ENCODE measurements around the gene NPB. TPM values are rescaled to one million over a fixed set of nuclear protein-coding genes. Genes with fewer than 3 reads are reported as not detected.

Gene NPB
- total RNA-seq, 4 donors from 2014 or later = 0.12 to 0.16 TPM; not detected in 2

DNA sequence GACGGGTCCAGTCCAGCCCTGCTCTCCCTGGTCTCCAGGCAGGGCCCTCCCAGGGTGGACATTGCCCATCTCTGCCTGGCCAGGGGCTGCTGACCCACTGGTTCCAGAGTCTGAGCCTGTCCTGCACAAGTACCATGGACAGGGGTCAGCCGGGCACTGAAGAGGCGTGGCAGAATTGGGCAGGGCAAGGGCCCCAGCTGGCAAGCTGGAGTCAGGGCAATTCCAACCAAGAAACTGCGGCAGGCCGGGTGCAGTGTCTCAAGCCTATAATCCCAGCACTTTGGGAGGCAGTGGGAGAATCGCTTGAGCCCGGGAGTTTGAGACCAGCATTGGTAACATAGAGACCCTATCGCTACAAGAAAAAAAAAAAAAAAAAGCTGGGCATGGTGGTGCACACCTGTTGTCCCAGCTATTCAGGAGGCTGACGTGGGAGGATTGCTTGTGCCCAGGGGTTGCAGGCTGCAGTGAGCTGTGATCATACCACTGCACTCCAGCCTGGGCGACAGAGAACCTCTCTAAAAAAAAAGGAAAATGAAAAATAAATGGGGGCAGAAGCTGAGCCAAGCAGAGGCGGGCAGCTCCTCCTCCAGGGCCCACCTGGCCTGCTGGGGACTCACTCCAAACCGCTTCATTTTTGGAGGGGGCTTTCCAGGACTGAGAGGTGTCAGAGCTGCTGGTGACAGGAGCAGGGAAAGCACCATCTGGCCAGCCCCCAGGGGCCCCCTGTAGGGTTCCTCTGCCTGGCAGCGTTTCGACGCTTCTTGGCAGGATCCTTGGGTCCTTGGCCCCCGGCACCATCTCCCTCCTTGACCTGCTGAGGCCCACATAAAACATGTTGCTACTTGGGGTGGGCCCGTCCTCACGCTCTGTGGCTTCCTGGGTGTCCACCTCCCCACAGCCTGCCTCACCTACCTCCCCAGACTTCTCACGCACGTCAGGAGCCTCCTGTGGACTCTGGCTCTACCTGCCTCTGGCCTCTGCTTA is 28.4 kb downstream of the NPB start:
- Histone ChIP-seq H3K27ac (no peak overlapping the region), H3K4me3 (no peak overlapping the region), H3K27me3 (peaks cover 27% of the 10 kb centered on the region), H3K4me1 (peaks cover 0 to 24% (median 19%) of the 10 kb centered on the region in 3 donors), H3K36me3 (no peaks in the 10 kb centered on the region), H3K9me3 (no peaks in the 10 kb centered on the region)
- TF ChIP-seq EP300 (IDR thresholded peaks at IDR 0.05) (no peak), POLR2AphosphoS5 (IDR thresholded peaks at IDR 0.05) (no peak), POLR2A (IDR thresholded peaks at IDR 0.05) (no peak)
- TF ChIP-seq, protein P1, sequence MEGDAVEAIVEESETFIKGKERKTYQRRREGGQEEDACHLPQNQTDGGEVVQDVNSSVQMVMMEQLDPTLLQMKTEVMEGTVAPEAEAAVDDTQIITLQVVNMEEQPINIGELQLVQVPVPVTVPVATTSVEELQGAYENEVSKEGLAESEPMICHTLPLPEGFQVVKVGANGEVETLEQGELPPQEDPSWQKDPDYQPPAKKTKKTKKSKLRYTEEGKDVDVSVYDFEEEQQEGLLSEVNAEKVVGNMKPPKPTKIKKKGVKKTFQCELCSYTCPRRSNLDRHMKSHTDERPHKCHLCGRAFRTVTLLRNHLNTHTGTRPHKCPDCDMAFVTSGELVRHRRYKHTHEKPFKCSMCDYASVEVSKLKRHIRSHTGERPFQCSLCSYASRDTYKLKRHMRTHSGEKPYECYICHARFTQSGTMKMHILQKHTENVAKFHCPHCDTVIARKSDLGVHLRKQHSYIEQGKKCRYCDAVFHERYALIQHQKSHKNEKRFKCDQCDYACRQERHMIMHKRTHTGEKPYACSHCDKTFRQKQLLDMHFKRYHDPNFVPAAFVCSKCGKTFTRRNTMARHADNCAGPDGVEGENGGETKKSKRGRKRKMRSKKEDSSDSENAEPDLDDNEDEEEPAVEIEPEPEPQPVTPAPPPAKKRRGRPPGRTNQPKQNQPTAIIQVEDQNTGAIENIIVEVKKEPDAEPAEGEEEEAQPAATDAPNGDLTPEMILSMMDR (IDR thresholded peaks at IDR 0.05) = no peak
- WGBS, 2 donors (ENCODE audit: low coverage in 1 of 2) = 63 to 66% methylated on average over 8 to 11 of the region's 20 CpGs
- no peak for ATAC-seq

DNA sequence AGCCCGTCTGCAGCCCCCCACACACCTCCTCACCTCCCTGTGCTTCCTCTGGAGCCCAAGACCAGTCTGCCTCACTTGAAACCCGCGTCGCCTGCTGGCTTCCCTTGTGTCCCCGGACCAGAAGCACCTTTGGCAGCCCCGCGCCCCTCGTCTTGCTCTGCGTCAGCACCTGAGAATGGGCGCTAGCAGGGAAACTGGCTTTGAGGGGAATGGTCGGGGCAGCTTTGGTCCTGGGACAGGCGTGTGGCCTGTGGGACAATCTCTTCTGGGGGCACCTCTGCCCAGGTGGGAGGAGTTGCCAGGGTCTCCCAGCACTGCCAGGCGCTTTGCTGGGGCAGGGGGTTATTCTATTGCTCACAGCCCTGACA is 29.1 kb downstream of the NPB start:
- TF ChIP-seq EP300 (IDR thresholded peaks at IDR 0.05) = no peak
- no peak for TF ChIP-seq POLR2AphosphoS5 (IDR thresholded peaks at IDR 0.05)
- TF ChIP-seq POLR2A (IDR thresholded peaks at IDR 0.05) = no peak
- TF ChIP-seq, protein P1 (IDR thresholded peaks at IDR 0.05) = no peak
- H3K36me3 ChIP-seq = no peaks in the 10 kb centered on the region
- no peak for ATAC-seq
- peaks cover 27% of the 10 kb centered on the region for H3K27me3 ChIP-seq
- H3K4me3 ChIP-seq = no peak overlapping the region
- WGBS, 2 donors (ENCODE audit: low coverage in 1 of 2) = 50 to 80% methylated on average over 1 of the region's 13 CpGs
- peaks cover 0 to 17% (median 12%) of the 10 kb centered on the region in 3 donors for H3K4me1 ChIP-seq
- no peak overlapping the region for H3K27ac ChIP-seq
- no peaks in the 10 kb centered on the region for H3K9me3 ChIP-seq

DNA sequence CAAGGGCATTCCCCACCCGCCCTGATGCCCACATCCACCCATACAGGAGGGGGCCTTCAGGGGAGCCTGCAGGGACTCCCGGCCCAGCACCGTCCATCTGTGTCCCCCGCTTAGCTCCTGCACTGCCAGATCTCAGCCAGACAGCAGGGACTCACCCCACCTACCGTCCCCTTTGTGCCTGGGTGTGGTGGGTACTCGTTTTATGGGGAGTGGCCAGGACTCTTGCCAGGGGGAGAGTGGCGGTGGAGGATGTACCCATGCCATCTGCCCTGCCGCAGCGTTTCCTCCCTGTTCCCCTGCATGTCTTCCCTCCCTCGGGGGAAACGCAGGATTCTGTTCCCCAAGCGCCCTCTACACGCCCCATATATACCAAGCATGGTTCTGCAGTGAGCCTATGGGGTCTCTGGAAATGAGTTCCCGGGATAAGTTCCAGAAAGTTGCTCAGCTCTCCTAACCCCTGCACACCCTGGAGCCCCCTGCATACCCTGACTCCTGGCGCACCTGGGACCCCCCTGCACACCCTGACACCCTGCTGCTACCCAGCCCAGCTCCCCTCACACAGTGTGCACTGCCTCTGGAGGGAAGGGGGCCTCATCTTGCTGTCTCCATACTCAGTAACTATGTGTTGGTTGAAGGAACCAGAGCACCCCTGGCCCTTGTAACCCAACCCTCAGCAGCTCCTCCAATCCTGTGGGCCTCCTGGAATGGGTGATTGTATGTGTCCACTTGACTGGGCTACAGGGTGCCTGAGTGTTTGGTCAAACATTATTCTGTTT is 29.7 kb downstream of the NPB start:
- H3K27ac ChIP-seq = no peak overlapping the region
- ATAC-seq = no peak

DNA sequence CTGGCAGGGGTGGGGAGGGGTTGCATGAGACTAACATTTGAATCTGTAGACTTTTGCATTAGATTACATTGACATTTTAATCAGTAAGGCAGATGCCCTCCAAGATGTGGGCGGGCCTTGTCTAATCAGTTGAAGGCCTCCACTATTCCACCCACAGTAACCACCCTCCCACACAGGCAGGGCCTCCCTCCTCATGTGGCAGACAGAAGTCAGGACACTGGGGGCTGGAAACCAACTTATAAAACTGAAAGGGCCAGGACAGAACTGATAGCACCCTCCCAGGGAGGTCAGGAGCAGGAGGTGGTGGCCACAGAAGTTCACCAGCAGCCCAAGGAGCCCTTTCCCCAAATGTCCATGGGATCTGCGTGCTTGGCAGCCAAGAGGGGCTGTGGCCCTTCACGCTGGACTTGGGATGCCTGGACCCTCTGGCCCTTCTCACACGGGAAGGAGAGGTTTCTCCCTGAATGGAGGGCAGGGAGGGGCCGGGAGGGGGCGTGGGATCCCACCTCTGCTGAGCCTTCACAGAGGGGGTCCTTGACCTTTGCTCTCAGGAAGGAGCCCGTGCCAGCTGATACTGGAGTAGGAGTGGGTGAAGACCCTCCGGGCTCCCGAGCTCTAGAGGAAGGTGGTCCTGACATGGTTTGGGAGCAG is 30.4 kb downstream of the NPB start:
- no peak for ATAC-seq
- H3K9me3 ChIP-seq = no peaks in the 10 kb centered on the region
- H3K36me3 ChIP-seq = no peaks in the 10 kb centered on the region
- H3K27me3 ChIP-seq = peaks cover 27% of the 10 kb centered on the region
- WGBS, 2 donors (ENCODE audit: low coverage in 1 of 2) = no CpG with 5 or more reads among the region's 9 CpGs
- H3K27ac ChIP-seq = no peak overlapping the region
- peaks cover 0 to 27% (median 16%) of the 10 kb centered on the region in 3 donors for H3K4me1 ChIP-seq
- TF ChIP-seq EP300 (IDR thresholded peaks at IDR 0.05) (no peak), POLR2AphosphoS5 (IDR thresholded peaks at IDR 0.05) (no peak), POLR2A (IDR thresholded peaks at IDR 0.05) (no peak)
- TF ChIP-seq, protein P1 (IDR thresholded peaks at IDR 0.05) = no peak
- H3K4me3 ChIP-seq = no peak overlapping the region

More for the DNA sequence above, 29.7 kb downstream of the NPB start:
- H3K36me3 ChIP-seq = no peaks in the 10 kb centered on the region
- H3K9me3 ChIP-seq = no peaks in the 10 kb centered on the region
- WGBS, 2 donors (ENCODE audit: low coverage in 1 of 2) = 19 to 56% methylated on average over 3 to 6 of the region's 15 CpGs
- H3K4me3 ChIP-seq = no peak overlapping the region
- TF ChIP-seq POLR2AphosphoS5 (IDR thresholded peaks at IDR 0.05) (no peak), POLR2A (IDR thresholded peaks at IDR 0.05) (no peak), EP300 (IDR thresholded peaks at IDR 0.05) (no peak)
- TF ChIP-seq, protein P1 (IDR thresholded peaks at IDR 0.05) = no peak
- H3K4me1 ChIP-seq = peaks cover 0 to 20% (median 14%) of the 10 kb centered on the region in 3 donors
- H3K27me3 ChIP-seq = peaks cover 27% of the 10 kb centered on the region
